ENCODE results near the gene TMEM205.

GRCh38 chr19:11304936-11305335 is 41.1 kb downstream of the TMEM205 start:
- TF ChIP-seq EZH2 (IDR thresholded peaks at IDR 0.05; ENCODE audit: low read length, unreplicated experiment) (no peak), CTCF (conservative IDR thresholded peaks at IDR 0.05; ENCODE audit: low read depth, low read length) (no peak), EZH2phosphoT487 (IDR thresholded peaks at IDR 0.05; ENCODE audit: borderline replicate concordance, low read length) (no peak)
